Anterior cingulate cortex (tissue), 58 donors: Measurements from ENCODE around the gene ANXA2R.
A peak's percentile ranks its signal among the peaks of the same experiment; 100 is the strongest.
"Not testable (repeated sequence)": the region's sequence is repeated elsewhere in the genome, so short reads cannot be mapped to it uniquely, and the experiment has no call there.

Experiments
- DNase-seq, 58 donors: peaks; one replicate each; lab custom pipeline; 2025; lab: John Stamatoyannopoulos, UW

Gene ANXA2R

DNA sequence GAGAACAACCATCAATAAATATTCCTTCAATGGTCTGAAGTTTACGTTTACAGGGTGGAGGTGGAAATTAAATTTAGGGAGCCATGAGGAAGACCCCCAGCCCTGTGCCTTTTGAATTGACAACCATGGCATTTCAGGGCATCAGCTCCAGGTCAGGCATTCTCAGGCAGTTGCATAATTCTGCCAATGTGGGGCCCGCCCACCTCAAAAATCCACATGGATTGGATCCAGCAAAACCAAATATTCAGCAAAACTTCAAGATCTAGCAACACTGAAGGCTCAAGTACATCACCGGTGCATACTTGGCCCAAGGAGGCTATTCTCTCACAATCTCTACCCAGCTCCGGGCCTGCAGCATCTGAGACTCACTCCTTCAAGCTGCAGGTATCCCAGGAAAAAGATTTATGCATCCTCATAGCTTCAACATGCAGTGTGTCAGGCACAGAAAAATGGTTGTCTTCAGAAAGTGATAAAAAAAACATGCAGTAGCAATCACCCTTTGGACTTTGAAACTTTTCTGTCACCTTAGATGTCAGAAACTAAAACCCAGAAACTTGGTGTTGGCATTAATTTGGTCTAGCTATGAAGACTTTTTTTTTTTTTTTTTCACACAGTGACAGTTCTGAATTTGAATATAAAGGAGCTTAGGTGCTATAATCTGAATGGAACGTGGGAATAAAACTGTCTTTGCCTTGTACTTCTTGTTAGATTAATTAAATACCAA, 21.4 kb upstream of the ANXA2R start:
- DNase-seq, result no peak

DNA sequence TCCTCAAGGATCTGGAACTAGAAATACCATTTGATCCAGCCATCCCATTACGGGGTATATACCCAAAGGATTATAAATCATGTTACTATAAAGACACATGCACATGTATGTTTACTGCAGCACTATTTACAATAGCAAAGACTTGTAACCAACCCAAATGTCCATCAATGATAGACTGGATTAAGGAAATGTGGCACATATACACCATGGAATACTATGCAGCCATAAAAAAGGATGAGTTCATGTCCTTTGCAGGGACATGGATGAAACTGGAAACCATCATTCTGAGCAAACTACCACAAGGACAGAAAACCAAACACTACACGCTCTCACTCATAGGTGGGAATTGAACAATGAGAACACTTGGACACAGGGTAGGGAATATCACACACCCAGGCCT, 19.9 kb upstream of the ANXA2R start:
- not testable (repeated sequence) for DNase-seq

DNA sequence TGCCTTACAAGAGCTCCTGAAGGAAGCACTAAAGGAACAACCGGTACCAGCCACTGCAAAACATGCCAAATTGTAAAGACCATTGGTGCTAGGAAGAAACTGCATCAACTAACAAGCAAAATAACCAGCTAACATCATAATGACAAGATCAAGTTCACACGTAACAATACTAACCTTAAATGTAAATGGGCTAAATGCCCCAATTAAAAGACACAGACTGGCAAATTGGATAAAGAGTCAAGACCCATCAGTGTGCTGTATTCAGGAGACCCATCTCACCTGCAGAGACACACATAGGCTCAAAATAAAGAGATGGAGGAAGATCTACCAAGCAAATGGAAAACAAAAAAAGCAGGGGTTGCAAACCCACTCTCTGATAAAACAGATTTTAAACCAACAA, 15.0 kb upstream of the ANXA2R start:
- DNase-seq, result not testable (repeated sequence)

DNA sequence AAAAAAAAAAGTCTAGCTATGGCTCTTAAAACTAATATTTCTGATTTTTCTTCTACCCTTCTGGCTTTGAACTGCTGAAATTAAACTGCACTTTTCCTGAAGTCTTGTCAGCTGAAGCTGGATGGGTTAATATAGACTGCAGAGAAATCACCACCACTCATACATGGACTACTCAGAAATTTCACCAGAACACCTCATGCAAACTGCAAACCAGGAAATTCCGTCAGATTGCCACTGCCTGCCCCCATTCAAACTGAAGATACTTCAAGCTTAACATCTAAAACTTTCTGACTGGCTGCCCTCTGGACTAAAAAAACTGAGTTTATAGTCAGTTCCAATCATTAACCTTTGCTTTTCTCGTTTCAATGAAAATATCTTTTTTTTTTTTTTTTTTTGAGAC, 11.6 kb upstream of the ANXA2R start:
- DNase-seq, result no peak

DNA sequence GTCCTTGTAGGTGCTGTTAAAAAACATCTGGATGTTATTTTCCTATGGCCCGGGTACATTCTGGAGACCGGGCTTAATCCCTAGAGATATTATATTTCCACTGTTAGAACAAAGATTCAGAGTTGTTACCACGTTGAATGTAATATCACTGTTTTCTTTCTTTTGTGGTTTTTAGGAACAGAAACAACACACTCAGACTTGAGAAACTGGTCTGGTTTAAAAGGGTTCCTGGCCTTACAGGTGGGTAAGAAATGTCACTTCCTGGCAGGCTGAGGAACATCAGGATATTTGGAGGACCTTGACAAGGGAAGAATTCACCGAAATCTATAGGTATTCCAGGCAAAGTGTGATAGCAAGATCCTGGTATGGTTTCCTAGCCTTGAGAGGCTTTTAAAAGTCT, 10.3 kb upstream of the ANXA2R start:
- DNase-seq, result no peak

DNA sequence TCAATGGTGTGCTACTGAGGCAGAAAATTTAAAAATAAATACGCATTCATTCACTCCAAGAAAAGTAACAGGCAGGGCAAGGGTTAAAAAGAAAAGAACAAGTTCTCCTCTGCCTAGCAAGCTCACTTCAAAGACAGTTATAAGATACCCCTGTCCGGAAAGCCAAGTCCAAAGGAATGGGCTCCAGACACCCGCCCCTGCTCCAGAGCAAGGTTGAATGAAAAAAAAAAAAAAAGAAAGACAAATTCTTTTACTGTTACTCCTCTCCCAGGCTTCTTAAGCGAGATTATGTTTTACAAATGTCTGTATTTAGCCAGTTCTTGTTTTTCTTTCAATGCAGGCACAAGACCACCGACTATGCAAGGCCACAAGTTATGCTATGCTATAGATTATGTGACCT, 9.1 kb upstream of the ANXA2R start:
- DNase-seq, result no peak

DNA sequence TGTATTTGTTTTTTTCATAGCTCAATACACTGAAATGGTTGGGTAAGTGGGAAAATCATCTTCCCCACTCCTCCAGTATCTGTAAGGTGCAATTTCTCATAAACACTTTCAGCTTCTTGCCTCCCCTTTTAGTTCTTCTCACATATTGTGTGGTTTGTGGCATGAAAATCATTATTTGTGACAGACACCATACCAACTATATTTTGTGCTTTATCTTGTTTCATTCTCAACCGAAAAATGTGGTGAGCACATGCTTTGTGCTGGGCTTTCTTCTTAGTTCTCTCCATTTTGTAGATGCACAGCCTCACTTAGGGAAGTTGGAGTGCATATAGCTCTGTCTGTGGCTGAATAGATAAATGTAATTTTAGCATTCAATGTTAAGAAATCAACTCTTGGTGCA, 6.4 kb upstream of the ANXA2R start:
- DNase-seq, result no peak

DNA sequence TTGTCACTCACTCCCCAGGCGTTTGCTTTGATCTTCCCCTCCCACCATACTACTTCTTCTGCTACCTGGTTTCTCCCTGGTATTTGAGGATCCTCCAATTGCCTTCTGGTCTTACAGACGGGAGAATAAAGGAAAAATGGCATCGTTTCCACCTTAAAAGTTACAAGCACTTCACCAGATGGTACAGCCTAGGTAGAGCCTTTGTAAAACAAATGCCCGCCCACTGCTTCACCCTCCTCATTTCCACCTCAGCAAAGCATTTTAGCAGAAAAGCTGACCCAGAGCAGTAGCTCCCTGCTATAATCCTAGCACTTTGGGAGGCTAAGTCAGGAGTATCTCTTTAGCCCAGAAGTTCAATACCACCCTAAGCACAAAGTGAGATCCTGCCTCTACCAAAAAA, 5.1 kb upstream of the ANXA2R start:
- DNase-seq, result no peak

DNA sequence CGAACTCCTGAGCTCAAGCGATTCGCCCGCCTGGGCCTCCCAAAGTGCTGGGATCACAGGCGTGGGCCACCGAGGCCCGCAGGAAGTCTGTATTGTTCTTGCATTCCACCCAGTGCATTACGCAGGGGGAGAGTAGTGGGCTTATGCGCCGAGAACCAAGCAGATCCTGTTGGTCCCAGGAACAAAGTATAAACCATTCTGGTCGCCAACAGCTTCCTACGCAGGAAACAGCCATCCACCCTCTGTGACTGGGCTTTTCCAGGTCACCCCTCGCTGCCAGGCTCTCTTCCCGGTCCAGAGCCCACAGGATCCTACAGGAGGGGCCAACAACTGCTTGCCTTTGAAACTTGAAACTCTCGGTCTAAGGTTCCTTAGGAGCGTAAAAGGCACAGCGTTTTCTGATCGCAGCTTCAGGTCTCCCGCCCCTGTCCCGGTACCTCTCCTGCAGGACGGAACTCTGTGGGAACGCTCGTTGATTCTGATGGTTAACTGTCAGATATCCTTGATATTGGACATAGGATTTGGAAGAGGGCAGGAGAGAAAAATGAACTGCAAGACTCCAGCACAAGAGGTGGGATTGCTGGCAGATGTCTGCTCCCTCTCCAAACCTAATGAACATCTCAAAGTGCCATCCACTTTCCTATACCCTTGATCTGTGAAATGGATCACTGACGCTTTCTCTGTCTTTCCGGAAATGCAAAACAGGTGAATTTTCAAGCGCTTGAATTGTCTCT, 4.2 kb upstream of the ANXA2R start:
- no peak for DNase-seq

DNA sequence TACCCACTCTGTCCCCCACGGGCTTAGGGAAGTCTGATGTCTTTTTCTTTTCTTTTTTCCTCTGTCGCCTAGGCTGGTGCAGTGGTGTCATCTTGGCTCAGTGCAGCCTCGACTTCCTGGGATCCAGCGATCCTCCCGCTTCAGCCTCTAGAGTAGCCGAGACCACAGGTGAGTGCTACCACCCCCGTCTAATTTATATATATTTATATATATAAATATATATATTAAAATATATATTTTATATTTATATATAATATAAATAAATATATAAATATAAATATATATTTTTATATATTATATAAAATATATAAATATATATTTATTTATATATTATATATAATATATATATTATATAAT, 3.3 kb upstream of the ANXA2R start:
- no peak for DNase-seq

DNA sequence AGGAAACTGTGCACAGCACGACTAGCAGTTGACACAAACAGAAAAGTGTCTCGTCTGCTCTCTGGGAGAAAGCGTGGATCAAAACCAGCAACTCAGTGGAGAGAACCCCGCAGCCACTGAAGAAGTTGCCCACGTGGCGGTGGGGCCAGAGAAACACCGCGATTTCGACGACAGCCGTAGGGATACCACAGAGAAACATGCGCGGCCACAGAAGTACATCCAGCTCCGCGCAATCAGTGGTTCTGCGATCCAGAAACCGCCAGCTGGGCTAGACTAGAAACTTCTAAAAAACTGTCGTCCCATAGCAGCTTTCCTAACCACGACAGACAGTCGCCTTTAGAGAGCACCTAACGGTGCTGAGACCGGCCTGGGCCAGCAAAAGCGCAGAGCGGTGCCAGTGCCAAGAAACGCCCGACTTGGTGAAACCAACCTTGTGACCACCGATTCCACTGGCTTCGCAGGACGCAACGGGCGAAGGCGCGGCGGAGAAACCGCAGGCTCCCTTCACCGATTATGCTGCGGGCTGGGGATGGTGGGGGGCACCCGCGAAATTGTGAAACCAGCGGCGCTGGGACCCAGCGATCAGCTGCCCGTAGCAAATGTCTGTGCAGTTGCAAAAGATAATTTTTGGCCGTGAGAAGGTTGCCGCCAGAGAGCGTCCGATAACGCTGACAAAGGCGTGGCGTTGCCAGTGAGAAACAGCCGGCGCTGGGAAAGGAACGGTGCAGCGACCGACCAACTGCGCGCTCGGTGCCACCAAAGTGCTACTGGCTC, 2.7 kb upstream of the ANXA2R start:
- peak in 38 of 58 donors; percentile 40 to 84 (median 67) for DNase-seq

DNA sequence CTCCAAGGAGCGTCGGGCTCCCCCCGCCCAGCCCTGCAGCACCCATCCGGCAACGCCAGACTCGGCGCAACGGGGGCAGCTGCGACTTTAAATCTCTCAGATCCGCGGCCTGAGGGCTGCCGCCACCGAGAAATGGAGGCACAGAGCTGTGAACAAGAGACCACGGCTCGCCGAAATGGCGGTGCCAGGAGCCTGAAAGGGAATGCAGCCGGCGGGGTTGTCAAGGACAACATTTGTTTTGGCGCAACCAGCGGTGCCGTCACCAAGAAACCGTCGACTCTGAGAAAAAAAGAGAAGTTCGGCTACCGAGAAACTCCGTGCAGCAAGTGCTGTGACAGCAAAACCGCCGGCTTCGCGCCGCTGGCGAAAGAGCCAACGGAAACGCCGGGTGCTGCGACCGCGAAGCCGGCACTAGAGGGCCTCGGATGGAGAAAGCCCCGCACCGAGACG, 2.1 kb upstream of the ANXA2R start:
- peak in 34 of 58 donors; percentile 17 to 84 (median 69) for DNase-seq

DNA sequence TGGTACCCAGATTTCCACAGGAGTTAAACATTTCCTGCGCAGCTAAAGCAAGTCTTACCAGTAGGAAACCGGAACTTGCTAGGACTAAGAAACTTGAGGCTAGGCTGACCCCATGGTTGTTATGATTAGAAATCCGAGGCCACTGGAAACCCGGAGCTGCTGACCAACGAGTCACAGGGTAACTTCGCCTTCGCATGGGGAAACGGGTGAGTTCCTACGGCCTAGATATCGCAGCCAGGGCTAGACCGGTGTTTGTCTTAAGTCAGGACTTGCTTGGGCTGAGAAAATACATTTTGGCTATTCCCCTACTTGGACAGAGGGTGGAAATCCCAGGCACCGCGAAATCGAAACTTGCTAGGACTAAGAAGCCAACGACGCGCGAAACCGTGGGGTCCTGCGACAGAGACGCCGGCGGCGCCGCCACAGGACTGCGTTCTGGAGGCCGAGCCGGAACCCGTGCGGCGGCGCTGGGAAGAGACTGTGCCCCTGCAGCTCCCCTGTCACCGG, 1.6 kb upstream of the ANXA2R start:
- peak in 28 of 58 donors; percentile 19 to 84 (median 68) for DNase-seq

DNA sequence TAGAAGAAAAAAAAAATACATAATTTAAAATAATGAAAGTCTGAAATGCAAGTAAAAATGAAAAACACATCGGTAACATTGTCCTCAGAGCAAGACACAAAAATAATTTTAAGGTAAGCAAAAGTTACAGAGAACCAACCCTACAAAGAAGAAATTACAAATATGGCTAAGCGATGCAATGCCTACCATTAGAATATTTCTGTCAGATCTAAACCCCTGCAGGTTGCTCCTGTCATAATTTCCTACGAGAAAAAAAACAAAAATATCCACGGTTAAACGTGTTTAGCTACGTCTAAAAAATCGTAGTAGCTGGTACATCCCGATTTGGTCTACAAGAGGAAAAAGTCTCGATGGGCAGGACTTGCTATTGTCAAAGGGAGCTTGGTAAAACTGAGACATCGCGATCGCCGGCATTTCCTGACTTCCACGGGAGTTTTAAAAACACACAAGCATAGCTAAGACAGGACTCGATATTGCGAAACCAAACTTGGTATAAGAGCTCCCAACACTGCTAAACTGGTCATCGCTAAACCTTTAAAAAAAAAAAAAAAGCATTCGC, 1.1 kb upstream of the ANXA2R start:
- DNase-seq, result peak in 1 of 58 donors; percentile 31

DNA sequence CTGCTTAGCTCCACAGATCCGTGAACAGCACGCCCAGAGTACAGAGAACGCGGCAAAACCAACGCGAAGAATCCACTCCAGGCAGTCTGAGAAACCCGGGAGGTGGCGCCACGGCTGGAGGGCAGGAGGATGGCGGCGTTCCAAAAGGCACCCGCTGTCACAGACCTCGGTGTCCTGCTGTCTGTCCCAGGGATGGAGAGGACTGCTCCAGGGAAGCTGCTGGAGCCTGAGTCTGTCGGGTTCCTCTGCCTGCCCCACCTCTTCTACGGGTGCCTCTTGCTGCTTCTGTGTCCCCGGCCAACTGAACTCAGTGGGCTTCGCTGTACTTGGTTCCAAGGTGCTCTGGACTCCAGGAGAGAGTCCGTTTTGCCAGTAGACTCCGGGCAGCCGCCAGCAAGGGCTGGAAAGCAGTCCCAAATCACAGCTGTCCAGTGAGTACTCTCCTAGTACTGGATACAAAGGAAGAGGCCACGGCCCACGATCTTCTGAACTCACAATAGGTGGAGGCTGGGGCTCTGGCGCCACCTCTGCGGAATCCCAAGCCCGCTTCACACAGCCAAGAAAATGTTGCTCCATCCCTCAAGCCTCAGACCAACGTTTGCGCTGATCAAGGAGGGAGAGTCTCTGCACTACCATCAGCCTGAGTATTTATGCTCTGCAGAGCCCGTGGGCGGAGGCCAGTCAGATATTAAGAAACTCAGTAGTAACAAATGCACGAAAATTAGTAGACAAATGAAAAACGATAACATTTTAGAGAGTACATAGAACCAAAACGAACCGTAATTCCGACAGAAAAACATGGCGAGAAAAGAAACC, 440 bp downstream of the ANXA2R start:
- DNase-seq, result peak in 23 of 58 donors; percentile 7 to 60 (median 30)

DNA sequence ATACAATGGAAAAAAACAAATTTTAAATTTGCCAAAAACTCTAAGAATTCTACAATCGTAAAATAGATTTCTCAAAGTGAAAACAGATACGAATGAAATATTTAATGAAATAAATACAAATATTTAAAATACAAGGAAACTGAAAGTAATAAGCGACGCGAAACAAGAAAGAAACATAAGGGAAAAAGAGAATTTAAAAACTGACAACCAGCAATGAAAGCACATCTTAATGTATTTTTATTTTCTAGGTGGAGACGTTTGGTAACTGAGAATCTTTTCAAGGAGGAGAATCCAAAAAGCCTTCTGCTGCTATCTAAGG, 1.0 kb downstream of the ANXA2R start:
- no peak for DNase-seq

DNA sequence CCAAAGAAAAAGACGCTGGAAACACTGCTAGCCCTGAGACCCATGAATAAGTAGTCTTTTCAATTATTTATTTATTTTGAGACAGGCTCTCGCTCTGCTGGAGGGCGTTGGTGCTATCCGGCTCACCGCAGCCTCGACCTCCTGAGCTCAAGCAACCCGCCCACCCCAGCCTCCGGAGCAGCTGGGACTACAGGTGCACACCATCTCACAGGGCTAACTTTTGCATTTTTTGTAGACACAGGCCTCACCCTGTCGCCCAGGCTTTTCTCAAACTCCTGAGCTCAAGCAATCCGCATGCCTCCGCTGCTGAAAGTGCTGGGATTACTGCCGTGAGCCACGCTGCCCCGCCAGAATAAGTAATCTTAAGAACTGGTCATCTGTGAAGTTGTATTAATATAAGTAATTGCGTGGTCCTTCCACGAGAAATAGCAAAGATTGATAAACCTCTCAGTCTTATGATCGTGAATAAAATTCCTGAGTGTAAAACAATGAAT, 1.6 kb downstream of the ANXA2R start:
- DNase-seq, result no peak

DNA sequence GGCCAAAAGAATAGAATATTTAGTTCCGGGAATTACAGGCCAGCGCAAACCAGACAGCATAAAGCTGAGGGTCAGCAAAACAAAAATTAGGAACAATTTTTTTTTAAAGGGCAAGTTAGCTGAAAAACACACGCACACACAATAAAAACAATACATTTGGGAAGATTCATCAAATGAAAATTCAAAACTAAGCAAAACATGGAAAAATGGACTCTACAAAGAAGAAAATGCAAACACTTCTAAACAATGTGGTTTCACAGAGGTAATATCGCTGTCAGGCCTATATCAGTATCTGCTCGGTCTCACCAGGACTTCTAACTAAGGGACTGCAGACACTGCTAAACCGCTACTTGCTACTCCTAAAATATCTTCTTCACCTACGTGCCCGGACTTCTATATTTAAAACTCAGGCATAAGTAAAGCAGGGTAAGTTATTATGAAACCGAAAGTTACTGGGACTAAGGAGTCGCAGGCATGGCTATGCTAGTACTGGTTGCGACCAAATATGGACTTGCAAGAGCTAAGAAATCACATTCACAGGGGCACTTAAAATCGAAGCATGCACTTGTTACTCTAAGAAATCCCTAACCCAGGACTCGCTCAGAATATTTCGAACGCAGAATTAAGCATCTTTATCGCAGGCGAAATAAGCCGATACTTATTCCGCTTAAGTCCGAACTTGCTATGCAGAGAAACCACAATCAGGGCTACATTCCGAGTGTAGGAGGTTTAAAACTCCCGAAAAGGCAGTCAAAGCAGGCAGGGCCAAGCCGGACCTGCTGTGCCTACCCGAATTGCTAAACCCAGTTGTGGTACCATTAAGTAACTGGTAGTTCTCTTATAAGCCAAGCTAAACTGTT, 2.3 kb downstream of the ANXA2R start:
- DNase-seq, result no peak
